HG03280 (cell line): ENCODE data around the gene PAIP1.
"Not testable (repeated sequence)": the region's sequence is repeated elsewhere in the genome, so short reads cannot be mapped to it uniquely, and the experiment has no call there.

Source experiments
- ATAC-seq: cut with Tn5 transposase; IDR thresholded peaks from one replicate; pipeline ENCODE4 v1.9.1; 2021; ENCODE audit warnings: mild to moderate bottlenecking, moderate library complexity; ENCODE audit not compliant: unreplicated experiment

The PAIP1 gene

GRCh38 chr5:43572357-43572756, 15.5 kb upstream of the PAIP1 start:
- ATAC-seq, result no peak

GRCh38 chr5:43571237-43571636, 14.4 kb upstream of the PAIP1 start:
- no peak for ATAC-seq

- ATAC-seq, result no peak
Observed at GRCh38 chr5:43570450-43571158, 13.7 kb upstream of the PAIP1 start.

GRCh38 chr5:43569236-43569746, 12.4 kb upstream of the PAIP1 start:
- no peak for ATAC-seq

- ATAC-seq, result no peak
Observed at GRCh38 chr5:43567967-43568366, 11.1 kb upstream of the PAIP1 start.

GRCh38 chr5:43565043-43565442, 8.2 kb upstream of the PAIP1 start:
- ATAC-seq, result no peak

- ATAC-seq, result no peak
Observed at GRCh38 chr5:43564289-43564850, 7.5 kb upstream of the PAIP1 start.

- no peak for ATAC-seq
Observed at GRCh38 chr5:43563321-43563720, 6.4 kb upstream of the PAIP1 start.

GRCh38 chr5:43561356-43561755, 4.5 kb upstream of the PAIP1 start:
- no peak for ATAC-seq

- no peak for ATAC-seq
Observed at GRCh38 chr5:43560128-43560527, 3.3 kb upstream of the PAIP1 start.

GRCh38 chr5:43556607-43556856, 345 bp downstream of the PAIP1 start:
- ATAC-seq, result peak; percentile 93

GRCh38 chr5:43555895-43556606, 826 bp downstream of the PAIP1 start:
- ATAC-seq, result peak; percentile 0

GRCh38 chr5:43554497-43554896, 2.4 kb downstream of the PAIP1 start:
- no peak for ATAC-seq

- ATAC-seq, result no peak
Observed at GRCh38 chr5:43553381-43553780, 3.5 kb downstream of the PAIP1 start.

- ATAC-seq, result no peak
Observed at GRCh38 chr5:43551731-43552130, 5.1 kb downstream of the PAIP1 start.

- not testable (repeated sequence) for ATAC-seq
Observed at GRCh38 chr5:43549272-43549671, 7.6 kb downstream of the PAIP1 start.

- no peak for ATAC-seq
Observed at GRCh38 chr5:43548358-43548757, 8.5 kb downstream of the PAIP1 start.

- no peak for ATAC-seq
Observed at GRCh38 chr5:43547532-43547931, 9.3 kb downstream of the PAIP1 start.

- ATAC-seq, result no peak
Observed at GRCh38 chr5:43543434-43543833, 13.4 kb downstream of the PAIP1 start.

- no peak for ATAC-seq
Observed at GRCh38 chr5:43540746-43541145, 16.1 kb downstream of the PAIP1 start.

- ATAC-seq, result no peak
Observed at GRCh38 chr5:43536972-43537371, 19.9 kb downstream of the PAIP1 start.

GRCh38 chr5:43533646-43534045, 23.2 kb downstream of the PAIP1 start:
- no peak for ATAC-seq
